WTC11 (cell line): Measurements from ENCODE around the gene SPRED1. TPM values are rescaled to one million over a fixed set of nuclear protein-coding genes. Genes with fewer than 3 reads are reported as not detected.

Source experiments
- ATAC-seq: fragments of 200-7000 bp; cut with Tn5 transposase; 2 replicates; pipeline ENCODE4 v1.10.0; 2021; ENCODE audit warnings: mild to moderate bottlenecking, moderate library complexity
- CTCF ChIA-PET: fragments of 300-600 bp; sonication (Branson Sonifier 250); formaldehyde crosslinking; loops from one replicate; lab custom pipeline; 2021; ENCODE audit warnings: antibody characterized with exemption; lab: Charles Lee
- POLR2A ChIA-PET: fragments of 350-600 bp; sonication (Branson Sonifier 250); formaldehyde crosslinking; loops from one replicate; lab custom pipeline; 2021; ENCODE audit warnings: antibody characterized with exemption; lab: Charles Lee
- DNase-seq: peaks from one replicate; pipeline ENCODE4 v3.0.0; 2021; ENCODE audit warnings: low spot score
- H3K27ac Mint-ChIP-seq: 2 replicates; pipeline ENCODE4 v1.8.0; 2021; ENCODE audit warnings: mixed read lengths
- H3K27me3 Mint-ChIP-seq: 2 replicates; pipeline ENCODE4 v1.8.0; 2021; ENCODE audit warnings: low read depth, mild to moderate bottlenecking, moderate library complexity, mixed read lengths
- H3K36me3 Mint-ChIP-seq: 2 replicates; pipeline ENCODE4 v1.8.0; 2021; ENCODE audit warnings: mixed read lengths
- H3K4me1 Mint-ChIP-seq: 2 replicates; pipeline ENCODE4 v1.8.0; 2022; ENCODE audit warnings: mixed read lengths
- H3K4me3 Mint-ChIP-seq: 2 replicates; pipeline ENCODE4 v1.8.0; 2021; ENCODE audit warnings: mild to moderate bottlenecking, moderate library complexity, mixed read lengths
- H3K9me3 Mint-ChIP-seq: 2 replicates; pipeline ENCODE4 v1.8.0; 2021; ENCODE audit warnings: mixed read lengths
- AFF4 ChIP-seq: sonication (generic); formaldehyde crosslinking; IDR thresholded peaks from 2 replicates; pipeline ENCODE4 v1.8.1; 2023; ENCODE audit warnings: mild to moderate bottlenecking, missing genetic modification reagents, borderline replicate concordance
- ATF2 ChIP-seq: sonication (generic); formaldehyde crosslinking; IDR thresholded peaks from 2 replicates; pipeline ENCODE4 v1.8.1; 2022; ENCODE audit warnings: low read depth, missing genetic modification reagents, borderline replicate concordance
- CREM ChIP-seq: sonication (generic); formaldehyde crosslinking; IDR thresholded peaks from 2 replicates; pipeline ENCODE4 v1.8.1; 2022; ENCODE audit warnings: mild to moderate bottlenecking, missing genetic modification reagents, moderate library complexity
- E2F1 ChIP-seq: sonication (generic); formaldehyde crosslinking; IDR thresholded peaks from 2 replicates; pipeline ENCODE4 v1.8.0; 2022; ENCODE audit warnings: mild to moderate bottlenecking, missing genetic modification reagents
- ETV6 ChIP-seq: sonication (generic); formaldehyde crosslinking; IDR thresholded peaks from 2 replicates; pipeline ENCODE4 v1.8.1; 2022; ENCODE audit warnings: mild to moderate bottlenecking, missing genetic modification reagents
- FOXK1 ChIP-seq: sonication (generic); formaldehyde crosslinking; IDR thresholded peaks from 2 replicates; pipeline ENCODE4 v1.8.0; 2022; ENCODE audit warnings: mild to moderate bottlenecking, moderate library complexity, missing genetic modification reagents
- GABPB1 ChIP-seq: sonication (generic); formaldehyde crosslinking; IDR thresholded peaks from 2 replicates; pipeline ENCODE4 v1.8.1; 2023; ENCODE audit warnings: mild to moderate bottlenecking, missing genetic modification reagents
- HMGA2 ChIP-seq: fragments of 250-450 bp; sonication (Bioruptor Pico); IDR thresholded peaks from 2 replicates; pipeline ENCODE4 v1.4.0; 2021; ENCODE audit warnings: mild to moderate bottlenecking, moderate library complexity
- HMGXB4 ChIP-seq: sonication (generic); formaldehyde crosslinking; IDR thresholded peaks from 2 replicates; pipeline ENCODE4 v1.8.1; 2023; ENCODE audit warnings: mild to moderate bottlenecking, moderate library complexity, missing genetic modification reagents
- MAX ChIP-seq: sonication (generic); formaldehyde crosslinking; IDR thresholded peaks from 2 replicates; pipeline ENCODE4 v1.8.0; 2022; ENCODE audit warnings: mild to moderate bottlenecking, missing genetic modification reagents
- NFYB ChIP-seq: sonication (generic); formaldehyde crosslinking; conservative IDR thresholded peaks from 2 replicates; pipeline ENCODE4 v1.8.0; 2022; ENCODE audit warnings: low read depth, missing genetic modification reagents
- OVOL2 ChIP-seq: fragments of 250-450 bp; sonication (Bioruptor Pico); IDR thresholded peaks from 2 replicates; pipeline ENCODE4 v1.9.0; 2021; ENCODE audit warnings: mild to moderate bottlenecking, borderline replicate concordance
- SMAD3 ChIP-seq: sonication (generic); formaldehyde crosslinking; IDR thresholded peaks from 2 replicates; pipeline ENCODE4 v1.8.0; 2022; ENCODE audit warnings: missing genetic modification reagents, mild to moderate bottlenecking, borderline replicate concordance
- SP1 ChIP-seq: sonication (generic); formaldehyde crosslinking; conservative IDR thresholded peaks from 2 replicates; pipeline ENCODE4 v1.8.1; 2022; ENCODE audit warnings: missing genetic modification reagents
- USF2 ChIP-seq: sonication (generic); formaldehyde crosslinking; IDR thresholded peaks from 2 replicates; pipeline ENCODE4 v1.8.1; 2023; ENCODE audit warnings: mild to moderate bottlenecking, missing genetic modification reagents, moderate library complexity
- ZBTB21 ChIP-seq: sonication (generic); formaldehyde crosslinking; IDR thresholded peaks from 2 replicates; pipeline ENCODE4 v1.8.1; 2023; ENCODE audit warnings: mild to moderate bottlenecking, missing genetic modification reagents, borderline replicate concordance
- ZMAT4 ChIP-seq: fragments of 250-450 bp; sonication (Bioruptor Pico); IDR thresholded peaks from 2 replicates; pipeline ENCODE4 v1.9.0; 2021; ENCODE audit warnings: mild to moderate bottlenecking
- ZNF232 ChIP-seq: sonication (generic); formaldehyde crosslinking; IDR thresholded peaks from 2 replicates; pipeline ENCODE4 v1.8.0; 2022; ENCODE audit warnings: mild to moderate bottlenecking, missing genetic modification reagents
- ZNF396 ChIP-seq: fragments of 250-450 bp; sonication (Bioruptor Pico); IDR thresholded peaks from 2 replicates; pipeline ENCODE4 v1.8.0; 2021; ENCODE audit warnings: mild to moderate bottlenecking, moderate library complexity, borderline replicate concordance
- ZNF423 ChIP-seq: fragments of 250-450 bp; sonication (Bioruptor Pico); IDR thresholded peaks from 2 replicates; pipeline ENCODE4 v2.1.2; 2022; ENCODE audit warnings: mild to moderate bottlenecking, moderate library complexity
- total RNA-seq: library from RNA; stranded (reverse); gene quantifications from 3 replicates; pipeline ENCODE4 v1.2.3, GENCODE V29; 2021

The SPRED1 gene
- total RNA-seq, 1 experiment from 2014 or later = 35.9 TPM

GRCh38 chr15:38344351-38344750 is 91.7 kb downstream of the SPRED1 start (continued):
- no peak for TF ChIP-seq AFF4
- TF ChIP-seq OVOL2 (CRISPR knock-in tag) = no peak
- TF ChIP-seq ZNF232 (CRISPR knock-in tag) = no peak
- TF ChIP-seq GABPB1 (CRISPR knock-in tag) = no peak
- TF ChIP-seq MAX = no peak
- TF ChIP-seq CREM (CRISPR knock-in tag) = no peak
- no peak for TF ChIP-seq USF2 (CRISPR knock-in tag)

- Mint-ChIP-seq H3K27me3 (no peaks in the 10 kb centered on the region), H3K27ac (no peak overlapping the region), H3K36me3 (peaks cover 21% of the 10 kb centered on the region), H3K4me1 (peaks cover 2% of the 10 kb centered on the region), H3K9me3 (no peaks in the 10 kb centered on the region), H3K4me3 (no peak overlapping the region)
- ChIA-PET POLR2A (no interaction called here), CTCF (no interaction called here)
- DNase-seq (no peak), ATAC-seq (no peak)
- no peak for TF ChIP-seq FOXK1
- no peak for TF ChIP-seq HMGA2
- TF ChIP-seq USF2 (CRISPR knock-in tag) = no peak
- TF ChIP-seq E2F1 = no peak
Observed at GRCh38 chr15:38349251-38349650, 96.6 kb downstream of the SPRED1 start.

- H3K27me3 Mint-ChIP-seq = no peaks in the 10 kb centered on the region
- ATAC-seq = no peak
- peaks cover 20% of the 10 kb centered on the region for H3K36me3 Mint-ChIP-seq
- H3K4me1 Mint-ChIP-seq = peaks cover 16% of the 10 kb centered on the region
- no peak for DNase-seq
- CTCF ChIA-PET = interaction anchor here (1.1 kb wide), 1 partner anchor 349 kb away, joined by 3 read pairs; no protein-coding TSS in a partner anchor
- H3K27ac Mint-ChIP-seq = no peak overlapping the region
- no peaks in the 10 kb centered on the region for H3K9me3 Mint-ChIP-seq
- POLR2A ChIA-PET = no interaction called here
- H3K4me3 Mint-ChIP-seq = no peak overlapping the region
- TF ChIP-seq HMGXB4 (CRISPR knock-in tag) (no peak), MAX (no peak), NFYB (CRISPR knock-in tag) (no peak), CREM (CRISPR knock-in tag) (no peak), SMAD3 (CRISPR knock-in tag) (no peak), ETV6 (no peak), USF2 (CRISPR knock-in tag) (no peak), ZMAT4 (no peak), ZBTB21 (CRISPR knock-in tag) (no peak), SP1 (CRISPR knock-in tag) (no peak), ZNF423 (CRISPR knock-in tag) (no peak), ATF2 (CRISPR knock-in tag) (no peak), ZNF396 (CRISPR knock-in tag) (no peak)
Observed at GRCh38 chr15:38351466-38351865, 98.8 kb downstream of the SPRED1 start.
